HG03103 (cell line): ENCODE measurements around the gene RASAL2.
"Not testable (repeated sequence)": the region's sequence is repeated elsewhere in the genome, so short reads cannot be mapped to it uniquely, and the experiment has no call there.

ENCODE experiments used
- ATAC-seq: cut with Tn5 transposase; IDR thresholded peaks from one replicate; pipeline ENCODE4 v1.9.1; 2021; ENCODE audit warnings: low read depth; ENCODE audit not compliant: unreplicated experiment

Gene RASAL2

GRCh38 chr1:178330153-178330552 is 236.2 kb downstream of the RASAL2 start:
- no peak for ATAC-seq

GRCh38 chr1:178330848-178331497 is 237.1 kb downstream of the RASAL2 start:
- ATAC-seq, result no peak

- ATAC-seq, result no peak
Observed at GRCh38 chr1:178335426-178335825, 241.5 kb downstream of the RASAL2 start.

GRCh38 chr1:178337091-178337706 is 243.3 kb downstream of the RASAL2 start:
- ATAC-seq, result no peak

GRCh38 chr1:178339834-178340233 is 245.9 kb downstream of the RASAL2 start:
- ATAC-seq, result no peak

GRCh38 chr1:178341261-178341956 is 247.5 kb downstream of the RASAL2 start:
- no peak for ATAC-seq

GRCh38 chr1:178342745-178343144 is 248.8 kb downstream of the RASAL2 start:
- no peak for ATAC-seq

- no peak for ATAC-seq
Observed at GRCh38 chr1:178344513-178345091, 250.7 kb downstream of the RASAL2 start.

GRCh38 chr1:178345238-178345637 is 251.3 kb downstream of the RASAL2 start:
- no peak for ATAC-seq

GRCh38 chr1:178345807-178346206 is 251.9 kb downstream of the RASAL2 start:
- no peak for ATAC-seq

- ATAC-seq, result no peak
Observed at GRCh38 chr1:178349801-178350200, 255.9 kb downstream of the RASAL2 start.

GRCh38 chr1:178351911-178352310 is 258.0 kb downstream of the RASAL2 start:
- not testable (repeated sequence) for ATAC-seq

- ATAC-seq, result no peak
Observed at GRCh38 chr1:178352790-178353416, 259.0 kb downstream of the RASAL2 start.

- ATAC-seq, result no peak
Observed at GRCh38 chr1:178353524-178353923, 259.6 kb downstream of the RASAL2 start.

- ATAC-seq, result no peak
Observed at GRCh38 chr1:178354816-178355215, 260.9 kb downstream of the RASAL2 start.

GRCh38 chr1:178356299-178356698 is 262.4 kb downstream of the RASAL2 start:
- ATAC-seq, result no peak

GRCh38 chr1:178358456-178358855 is 264.6 kb downstream of the RASAL2 start:
- no peak for ATAC-seq

- ATAC-seq, result no peak
Observed at GRCh38 chr1:178360421-178360820, 266.5 kb downstream of the RASAL2 start.

GRCh38 chr1:178361847-178362246 is 267.9 kb downstream of the RASAL2 start:
- ATAC-seq, result no peak

- ATAC-seq, result no peak
Observed at GRCh38 chr1:178362747-178363146, 268.8 kb downstream of the RASAL2 start.

GRCh38 chr1:178364782-178365181 is 270.9 kb downstream of the RASAL2 start:
- no peak for ATAC-seq
